ENCODE measurements around the gene NDUFAF8. TPM values are rescaled to one million over a fixed set of nuclear protein-coding genes. Genes with fewer than 3 reads are reported as not detected.

Gene NDUFAF8
- total RNA-seq, 4 donors from 2014 or later: 16.9 to 38.4 (median 22.3) TPM

- TF ChIP-seq POLR2AphosphoS5 (IDR thresholded peaks at IDR 0.05): no peak
- no peak for TF ChIP-seq POLR2A (IDR thresholded peaks at IDR 0.05)
- TF ChIP-seq EP300 (IDR thresholded peaks at IDR 0.05): no peak
- TF ChIP-seq CTCF (IDR thresholded peaks at IDR 0.05): no peak
- peaks cover 0 to 65% of the 10 kb centered on the region in 2 donors for H3K36me3 ChIP-seq
- ATAC-seq: no peak
- no peaks in the 10 kb centered on the region for H3K27me3 ChIP-seq
- no peaks in the 10 kb centered on the region for H3K4me1 ChIP-seq
- 90 to 100% methylated on average over 2 to 6 of the region's 14 CpGs for WGBS, 2 donors (ENCODE audit: low coverage in 1 of 2)
- no peak overlapping the region for H3K4me3 ChIP-seq
- H3K27ac ChIP-seq: no peak overlapping the region
- H3K9me3 ChIP-seq: peaks cover 0 to 3% (median 0%) of the 10 kb centered on the region in 3 donors
These were observed 9.5 kb upstream of the NDUFAF8 start for GRCh38 chr17:81229666-81229920.

- TF ChIP-seq CTCF (IDR thresholded peaks at IDR 0.05): peak in 1 of 4 experiments; percentile 3
- no peak for TF ChIP-seq POLR2A (IDR thresholded peaks at IDR 0.05)
- WGBS, 2 donors (ENCODE audit: low coverage in 1 of 2): 88 to 100% methylated on average over 5 to 8 of the region's 26 CpGs
- peaks cover 0 to 68% of the 10 kb centered on the region in 2 donors for H3K36me3 ChIP-seq
These were observed 8.9 kb upstream of the NDUFAF8 start for GRCh38 chr17:81230043-81230820.

GRCh38 chr17:81231121-81231645 lies 7.9 kb upstream of the NDUFAF8 start:
- Histone ChIP-seq H3K4me3 (no peak overlapping the region), H3K36me3 (peaks cover 0 to 78% of the 10 kb centered on the region in 2 donors), H3K27ac (no peak overlapping the region), H3K4me1 (peaks cover 0 to 10% (median 0%) of the 10 kb centered on the region in 3 donors), H3K27me3 (no peaks in the 10 kb centered on the region), H3K9me3 (peaks cover 0 to 3% (median 0%) of the 10 kb centered on the region in 3 donors)
- no peak for ATAC-seq
- TF ChIP-seq POLR2A (IDR thresholded peaks at IDR 0.05): no peak
- no peak for TF ChIP-seq CTCF (IDR thresholded peaks at IDR 0.05)
- TF ChIP-seq EP300 (IDR thresholded peaks at IDR 0.05): no peak
- TF ChIP-seq POLR2AphosphoS5 (IDR thresholded peaks at IDR 0.05): no peak
- 61% methylated on average over 4 of the region's 31 CpGs; no CpG with 5 or more reads in 1 of the 2 donors for WGBS, 2 donors (ENCODE audit: low coverage in 1 of 2)

More at GRCh38 chr17:81230043-81230820, 8.9 kb upstream of the NDUFAF8 start:
- Histone ChIP-seq H3K27ac (no peak overlapping the region), H3K4me3 (no peak overlapping the region), H3K9me3 (peaks cover 0 to 3% (median 0%) of the 10 kb centered on the region in 3 donors), H3K4me1 (peaks cover 0 to under 1% (median 0%) of the 10 kb centered on the region in 3 donors), H3K27me3 (no peaks in the 10 kb centered on the region)
- peak; percentile 2 for ATAC-seq

GRCh38 chr17:81231766-81232581 lies 7.1 kb upstream of the NDUFAF8 start:
- no peak for ATAC-seq
- no peak overlapping the region for H3K4me3 ChIP-seq
- no peak overlapping the region for H3K27ac ChIP-seq
- no CpG with 5 or more reads among the region's 43 CpGs for WGBS, 2 donors (ENCODE audit: low coverage in 1 of 2)
- no peaks in the 10 kb centered on the region for H3K27me3 ChIP-seq
- H3K36me3 ChIP-seq: peaks cover 0 to 86% of the 10 kb centered on the region in 2 donors
- peaks cover 0 to 18% (median 3%) of the 10 kb centered on the region in 3 donors for H3K4me1 ChIP-seq
- H3K9me3 ChIP-seq: peaks cover 0 to 3% (median 0%) of the 10 kb centered on the region in 3 donors
- TF ChIP-seq POLR2AphosphoS5 (IDR thresholded peaks at IDR 0.05) (no peak), CTCF (IDR thresholded peaks at IDR 0.05) (no peak), EP300 (IDR thresholded peaks at IDR 0.05) (no peak), POLR2A (IDR thresholded peaks at IDR 0.05) (no peak)

Measured in gastroesophageal sphincter (tissue), 4 donors.